PC-9 (cell line): ENCODE measurements around the gene NKX6-2. TPM values are rescaled to one million over a fixed set of nuclear protein-coding genes. Genes with fewer than 3 reads are reported as not detected.

Source experiments
- BruUV-seq: library from RNA; stranded (reverse); fragments of 400-500 nt; replicated peaks from 2 replicates; lab custom pipeline; 2021; lab: Mats Ljungman, UMichigan
- CTCF ChIA-PET: fragments of 300-600 bp; sonication (Branson Sonifier 250); formaldehyde crosslinking; loops from one replicate; lab custom pipeline; 2022; ENCODE audit warnings: antibody characterized with exemption; lab: Charles Lee
- POLR2A ChIA-PET: fragments of 300-600 bp; sonication (Branson Sonifier 250); formaldehyde crosslinking; loops from one replicate; lab custom pipeline; 2022; ENCODE audit warnings: antibody characterized with exemption; ENCODE audit not compliant: unreplicated experiment; lab: Charles Lee
- DNase-seq, 2 experiments: peaks; one replicate each; pipeline versions ENCODE4 v3.0.0 to v3.0.0-alpha.2; 2015 to 2022; ENCODE audit warnings: mixed read lengths in 1 of 2
- H2AFZ ChIP-seq: fragments of 200-600 bp; sonication (generic); 2 replicates; pipeline ENCODE4 v1.8.1; 2017; ENCODE audit warnings: antibody characterized with exemption
- H3F3A ChIP-seq: fragments of 200-600 bp; sonication (generic); 2 replicates; pipeline ENCODE4 v1.8.1; 2017; ENCODE audit warnings: antibody characterized with exemption, mild to moderate bottlenecking, low read depth; ENCODE audit not compliant: insufficient read depth
- H3K27ac ChIP-seq: fragments of 200-600 bp; sonication (generic); 2 replicates; pipeline ENCODE4 v1.6.1; 2016; ENCODE audit warnings: mixed run types
- H3K27me3 ChIP-seq: fragments of 200-600 bp; sonication (generic); 2 replicates; pipeline ENCODE4 v1.6.1; 2016; ENCODE audit warnings: low read depth, mixed run types; ENCODE audit not compliant: insufficient read depth
- H3K36me3 ChIP-seq: fragments of 200-600 bp; sonication (generic); 2 replicates; pipeline ENCODE4 v1.6.1; 2016; ENCODE audit warnings: low read depth, mixed run types
- H3K4me1 ChIP-seq: fragments of 200-600 bp; sonication (generic); replicated peaks from 2 replicates; pipeline ENCODE4 v1.6.1; 2016; ENCODE audit warnings: mixed run types; ENCODE audit not compliant: insufficient read depth
- H3K4me2 ChIP-seq: fragments of 200-600 bp; sonication (generic); 2 replicates; pipeline ENCODE4 v1.6.1; 2017; ENCODE audit warnings: mixed run types
- H3K4me3 ChIP-seq: fragments of 200-600 bp; sonication (generic); 2 replicates; pipeline ENCODE4 v1.6.1; 2016; ENCODE audit warnings: mixed run types
- H3K79me2 ChIP-seq: fragments of 200-600 bp; sonication (generic); 2 replicates; pipeline ENCODE4 v1.6.1; 2017; ENCODE audit warnings: low read depth, mixed run types
- H3K9me2 ChIP-seq: fragments of 200-600 bp; sonication (generic); 2 replicates; pipeline ENCODE4 v1.8.1; 2017; ENCODE audit warnings: mild to moderate bottlenecking; ENCODE audit not compliant: insufficient read depth
- H3K9me3 ChIP-seq: fragments of 200-600 bp; sonication (generic); 2 replicates; pipeline ENCODE4 v1.8.1; 2016; ENCODE audit warnings: low read depth; ENCODE audit not compliant: insufficient read depth
- H4K20me1 ChIP-seq: fragments of 200-600 bp; sonication (generic); 2 replicates; pipeline ENCODE4 v1.8.1; 2017; ENCODE audit not compliant: insufficient read depth
- CTCF ChIP-seq: fragments of 200-600 bp; sonication (generic); conservative IDR thresholded peaks from 2 replicates; pipeline ENCODE4 v1.6.1; 2017; ENCODE audit warnings: mixed run types, antibody characterized with exemption, mild to moderate bottlenecking, moderate library complexity
- EZH2 ChIP-seq: fragments of 200-600 bp; sonication (generic); IDR thresholded peaks from 2 replicates; pipeline ENCODE4 v1.8.0; 2017; ENCODE audit warnings: antibody characterized with exemption, low read depth
- intact Hi-C: fragments of 100-400 bp; cut with micrococcal nuclease; formaldehyde crosslinking; loops from one replicate; pipeline ENCODE4 v1.10.0; 2022; ENCODE audit not compliant: unreplicated experiment
- total RNA-seq: library from RNA; stranded (reverse); gene quantifications from 2 replicates; pipeline ENCODE4 v1.2.3, GENCODE V29; 2021

The NKX6-2 gene
- total RNA-seq, 1 experiment from 2014 or later: not detected

DNA sequence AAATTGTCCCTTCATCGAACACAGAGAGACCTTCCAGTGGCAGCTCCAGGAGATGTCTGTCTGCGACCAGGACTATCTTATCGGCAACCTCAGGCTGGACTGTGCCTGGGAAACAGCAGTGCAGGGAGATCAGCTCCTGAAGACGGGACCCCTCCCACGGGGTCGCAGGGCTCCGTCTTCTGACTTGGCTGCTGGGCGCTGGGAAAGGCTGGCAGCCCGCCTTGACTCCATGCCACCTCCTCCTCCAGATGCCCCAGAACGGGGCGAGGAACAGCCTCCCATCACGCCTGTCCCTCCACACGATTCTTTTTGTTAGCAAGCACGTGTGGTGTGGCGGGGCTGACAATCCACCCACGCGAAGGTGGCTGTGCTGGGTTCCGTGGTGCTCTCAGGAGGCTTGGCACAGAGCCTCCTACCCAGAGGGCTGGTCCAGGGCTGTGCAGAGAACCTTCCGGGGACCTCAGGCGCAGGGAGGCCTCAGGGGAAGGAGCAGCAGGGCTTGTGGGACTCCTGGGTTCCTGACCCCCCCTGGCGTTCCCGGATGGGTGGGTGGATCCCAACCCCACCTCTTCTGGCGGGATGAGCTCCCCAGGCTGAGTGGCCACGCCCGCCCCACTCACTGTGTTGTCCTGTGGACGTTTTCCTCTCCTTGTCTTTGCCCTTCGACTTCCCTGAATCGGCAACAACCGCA is 47.6 kb upstream of the NKX6-2 start:
- Histone ChIP-seq H3K27me3 (peaks cover 26% of the 10 kb centered on the region), H2AFZ (no peak overlapping the region), H3K9me2 (no peaks in the 10 kb centered on the region), H3K9me3 (no peaks in the 10 kb centered on the region), H3K79me2 (no peaks in the 10 kb centered on the region), H3F3A (peaks cover 4% of the 10 kb centered on the region; the same call in 1 of the 2 replicates), H4K20me1 (no peaks in the 10 kb centered on the region), H3K36me3 (no peaks in the 10 kb centered on the region), H3K4me2 (no peak overlapping the region), H3K4me3 (no peak overlapping the region), H3K27ac (no peak overlapping the region), H3K4me1 (no peaks in the 10 kb centered on the region)
- CTCF ChIA-PET: no interaction called here
- TF ChIP-seq EZH2: no peak
- no peak for TF ChIP-seq CTCF
- no TSS peak for BruUV-seq
- DNase-seq: no peak
- intact Hi-C loops: no loop called here
- POLR2A ChIA-PET: no interaction called here

- no TSS peak for BruUV-seq
- no peak for TF ChIP-seq CTCF
- no peak for TF ChIP-seq EZH2
- intact Hi-C loops: no loop called here
- DNase-seq: no peak
- ChIA-PET POLR2A (no interaction called here), CTCF (no interaction called here)
- Histone ChIP-seq H3K9me3 (no peaks in the 10 kb centered on the region), H3K4me1 (no peaks in the 10 kb centered on the region), H3K36me3 (no peaks in the 10 kb centered on the region), H3F3A (peaks cover 4% of the 10 kb centered on the region; the same call in 1 of the 2 replicates), H3K27me3 (peaks cover 31% of the 10 kb centered on the region), H3K79me2 (no peaks in the 10 kb centered on the region), H3K27ac (no peak overlapping the region), H3K4me2 (no peak overlapping the region), H3K9me2 (no peaks in the 10 kb centered on the region), H3K4me3 (no peak overlapping the region), H4K20me1 (no peaks in the 10 kb centered on the region), H2AFZ (no peak overlapping the region)
These were observed 46.4 kb upstream of the NKX6-2 start for GRCh38 chr10:132832186-132832969.

DNA sequence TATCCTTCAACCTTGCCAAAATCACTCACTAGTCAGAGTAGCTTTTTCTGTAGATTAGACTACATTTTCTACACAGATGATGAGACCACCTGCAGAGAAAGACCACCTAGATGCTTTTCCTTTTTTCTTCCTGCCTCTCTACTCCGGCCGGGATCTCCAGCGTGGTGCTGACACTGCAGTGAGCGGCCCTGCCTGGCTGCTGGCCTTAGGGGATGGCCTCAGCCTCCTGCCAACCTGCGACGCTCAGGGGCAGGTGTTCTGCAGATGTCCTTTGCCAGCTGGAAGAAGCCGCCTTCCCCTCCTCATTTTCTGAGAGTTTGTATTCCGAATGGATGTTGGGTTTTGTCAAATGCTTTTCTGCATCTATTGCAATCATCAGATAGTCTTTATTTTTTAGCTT is 43.5 kb upstream of the NKX6-2 start:
- Histone ChIP-seq H3K79me2 (no peaks in the 10 kb centered on the region), H3K9me2 (no peaks in the 10 kb centered on the region), H3K27me3 (peaks cover 31% of the 10 kb centered on the region), H3K36me3 (no peaks in the 10 kb centered on the region), H3K4me3 (no peak overlapping the region), H3K4me1 (no peaks in the 10 kb centered on the region), H3F3A (no peaks in the 10 kb centered on the region), H4K20me1 (no peaks in the 10 kb centered on the region), H3K27ac (no peak overlapping the region), H3K9me3 (no peaks in the 10 kb centered on the region), H3K4me2 (no peak overlapping the region), H2AFZ (no peak overlapping the region)
- no TSS peak for BruUV-seq
- DNase-seq: no peak
- TF ChIP-seq CTCF: no peak
- TF ChIP-seq EZH2: no peak
- ChIA-PET POLR2A (interaction anchor here (0.6 kb wide), 1 partner anchor 74 kb away, joined by 4 read pairs; no protein-coding TSS in a partner anchor), CTCF (no interaction called here)
- intact Hi-C loops: no loop called here
